Endothelial cell of umbilical vein (primary cell): Measurements from ENCODE around the gene SERPINA1.
"Not testable (repeated sequence)": the region's sequence is repeated elsewhere in the genome, so short reads cannot be mapped to it uniquely, and the experiment has no call there.

Source experiments
- CTCF ChIP-seq, 2 donors: IDR thresholded peaks; 1 replicate in 1 of 2; 2 replicates in 1 of 2; pipeline ENCODE4 v1.5.1; 2011; ENCODE audit warnings: low read length in 2 of 2, mild to moderate bottlenecking in 2 of 2, moderate library complexity in 2 of 2, control low read depth in 1 of 2, inconsistent platforms in 1 of 2, low read depth in 1 of 2; ENCODE audit not compliant: insufficient read depth in 1 of 2; ENCODE audit errors: extremely low read depth in 1 of 2
- POLR2AphosphoS5 ChIP-seq: IDR thresholded peaks from 2 replicates; pipeline ENCODE4 v1.6.1; 2012; ENCODE audit warnings: low read depth, mild to moderate bottlenecking, control low read depth, low read length, moderate library complexity; ENCODE audit not compliant: insufficient read depth

GRCh38 chr14:94346065-94346786 is 42.2 kb downstream of the SERPINA1 start:
- TF ChIP-seq CTCF (IDR thresholded peaks at IDR 0.05; ENCODE audit: extremely low read depth in 1 of 2, insufficient read depth in 1 of 2, low read depth in 1 of 2, low read length in 2 of 2); POLR2AphosphoS5: not testable (repeated sequence)
